ENCODE results near the gene CCNY. TPM values are rescaled to one million over a fixed set of nuclear protein-coding genes. Genes with fewer than 3 reads are reported as not detected.

Gene CCNY
- total and polyA plus RNA-seq, 2 of the 13 experiments (the other 11 are each of a cell fraction or from before 2014, with no cell fraction given) = 48.2 to 54.7 TPM

DNA sequence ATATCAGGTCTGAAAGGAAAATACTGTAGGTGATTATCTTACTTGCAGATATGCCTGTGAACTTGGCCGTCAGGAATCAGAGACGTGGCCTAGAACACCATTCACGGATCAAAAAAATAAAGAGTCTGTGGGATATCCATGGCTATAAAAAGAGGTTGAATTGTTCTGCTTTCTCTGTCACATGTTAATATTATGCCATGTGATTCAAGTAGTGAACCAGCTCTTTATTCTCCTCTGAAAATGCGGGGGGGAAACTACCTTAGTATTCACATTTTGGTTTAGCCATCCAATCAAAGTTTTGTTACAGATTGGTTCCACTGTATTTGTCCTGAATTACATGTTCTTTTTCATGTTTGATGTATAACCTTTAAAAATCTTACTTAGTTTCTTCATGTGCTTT, 120.5 kb downstream of the CCNY start:
- CTCF ChIA-PET (ENCODE audit: low intra/inter-chr PET ratio, low total read pairs) = no interaction called here

More for the DNA sequence above, 120.5 kb downstream of the CCNY start:
- FAIRE-seq = no peak
- Histone ChIP-seq H3K4me2 (ENCODE audit: low read depth, low read length) (no peak overlapping the region), H2AFZ (ENCODE audit: low read length) (no peak overlapping the region), H4K20me1 (ENCODE audit: insufficient read depth, low read length) (peaks cover 9% of the 10 kb centered on the region), H3K4me3 (replicated peaks in 1 of 3; ENCODE audit: insufficient read depth in 1 of 3, low read depth in 2 of 3, low read length in 3 of 3) (no peak overlapping the region), H3K9ac (ENCODE audit: insufficient read depth, low read depth, low read length) (no peak overlapping the region), H3K27ac (ENCODE audit: extremely low read length, insufficient read depth, low read length) (no peak overlapping the region), H3K9me3 (ENCODE audit: low read length) (no peaks in the 10 kb centered on the region), H3K27me3 (ENCODE audit: control insufficient read depth in 1 of 2, insufficient read depth in 2 of 2, low read length in 2 of 2) (no peaks in the 10 kb centered on the region), H3K79me2 (ENCODE audit: insufficient read depth, low read length) (peaks cover 79% of the 10 kb centered on the region), H3K36me3 (replicated peaks in 1 of 2; ENCODE audit: control insufficient read depth in 1 of 2, insufficient read depth in 2 of 2, low read length in 2 of 2) (peaks cover 0 to 3% of the 10 kb centered on the region in 2 experiments; a peak in 2 of 5 replicates), H3K4me1 (ENCODE audit: insufficient read depth, low read length) (peaks cover 45% of the 10 kb centered on the region)
- WGBS (ENCODE audit: low lambda C conversion rate) = 98% methylated on average over 4 of the region's 4 CpGs
- intact Hi-C loops (cut with micrococcal nuclease; ENCODE audit: unreplicated experiment) (loop anchor here (5.0 kb wide), 1 partner anchor 41 kb away; no protein-coding TSS in a partner anchor), in situ Hi-C loops (cut with HindIII; ENCODE audit: extremely low pct_ligation_motif_present, low pct_unique_long_range_greater_than_20kb) (no loop called here)
- TF ChIP-seq CREBL2 (CRISPR knock-in tag; IDR thresholded peaks at IDR 0.05; ENCODE audit: borderline replicate concordance) (no peak), CBX1 (IDR thresholded peaks at IDR 0.05; ENCODE audit: low read depth) (no peak), ZBTB10 (CRISPR knock-in tag; IDR thresholded peaks at IDR 0.05; ENCODE audit: borderline replicate concordance) (no peak), BORCS8-MEF2B (CRISPR knock-in tag; IDR thresholded peaks at IDR 0.05) (no peak), SIN3A (IDR thresholded peaks at IDR 0.05; ENCODE audit: borderline replicate concordance, low read depth, low read length) (no peak)
- TF ChIP-seq, protein P1, sequence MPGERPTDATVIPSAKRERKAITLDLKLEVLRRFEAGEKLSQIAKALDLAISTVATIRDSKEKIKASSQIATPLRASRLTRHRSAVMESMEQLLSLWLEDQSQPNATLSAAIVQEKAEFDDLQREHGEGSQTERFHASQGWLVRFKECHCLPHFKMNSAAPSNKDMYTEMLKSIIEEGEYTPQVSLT (CRISPR knock-in tag; IDR thresholded peaks at IDR 0.05; ENCODE audit: borderline replicate concordance, low read depth) = no peak
- TF ChIP-seq, protein P2, sequence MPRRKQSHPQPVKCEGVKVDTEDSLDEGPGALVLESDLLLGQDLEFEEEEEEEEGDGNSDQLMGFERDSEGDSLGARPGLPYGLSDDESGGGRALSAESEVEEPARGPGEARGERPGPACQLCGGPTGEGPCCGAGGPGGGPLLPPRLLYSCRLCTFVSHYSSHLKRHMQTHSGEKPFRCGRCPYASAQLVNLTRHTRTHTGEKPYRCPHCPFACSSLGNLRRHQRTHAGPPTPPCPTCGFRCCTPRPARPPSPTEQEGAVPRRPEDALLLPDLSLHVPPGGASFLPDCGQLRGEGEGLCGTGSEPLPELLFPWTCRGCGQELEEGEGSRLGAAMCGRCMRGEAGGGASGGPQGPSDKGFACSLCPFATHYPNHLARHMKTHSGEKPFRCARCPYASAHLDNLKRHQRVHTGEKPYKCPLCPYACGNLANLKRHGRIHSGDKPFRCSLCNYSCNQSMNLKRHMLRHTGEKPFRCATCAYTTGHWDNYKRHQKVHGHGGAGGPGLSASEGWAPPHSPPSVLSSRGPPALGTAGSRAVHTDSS (CRISPR knock-in tag; conservative IDR thresholded peaks at IDR 0.05) = no peak
- no TSS peak for BruUV-seq (replicated peaks)
- POLR2A ChIA-PET = no interaction called here
- ATAC-seq = no peak
- no peak for DNase-seq (ENCODE audit: low spot score)

Measured in HepG2 (cell line).